ENCODE measurements around the gene CMTM1.

CMTM1 gene

GRCh38 chr16:66525396-66526180 lies 40.7 kb upstream of the CMTM1 start:
- Mint-ChIP-seq H3K36me3 (ENCODE audit: low read depth) (no peaks in the 10 kb centered on the region), H3K4me3 (no peak overlapping the region), H3K27ac (peak overlapping the region; percentile 4), H3K9me3 (no peaks in the 10 kb centered on the region), H3K4me1 (peaks cover 68% of the 10 kb centered on the region), H3K27me3 (peaks cover 2% of the 10 kb centered on the region)
- DNase-seq (no peak), ATAC-seq (no peak)

GRCh38 chr16:66528294-66528693 lies 37.9 kb upstream of the CMTM1 start:
- no peaks in the 10 kb centered on the region for H3K9me3 Mint-ChIP-seq
- H3K4me1 Mint-ChIP-seq = peaks cover 41% of the 10 kb centered on the region
- no peak for ATAC-seq

GRCh38 chr16:66529475-66529874 lies 36.8 kb upstream of the CMTM1 start:
- Mint-ChIP-seq H3K36me3 (ENCODE audit: low read depth) (no peaks in the 10 kb centered on the region), H3K4me1 (peaks cover 29% of the 10 kb centered on the region), H3K9me3 (no peaks in the 10 kb centered on the region), H3K4me3 (no peak overlapping the region), H3K27ac (no peak overlapping the region), H3K27me3 (no peaks in the 10 kb centered on the region)
- DNase-seq = no peak
- no peak for ATAC-seq

More at GRCh38 chr16:66528294-66528693, 37.9 kb upstream of the CMTM1 start:
- Mint-ChIP-seq H3K4me3 (no peak overlapping the region), H3K27ac (no peak overlapping the region), H3K27me3 (no peaks in the 10 kb centered on the region), H3K36me3 (ENCODE audit: low read depth) (no peaks in the 10 kb centered on the region)
- DNase-seq = no peak

- Mint-ChIP-seq H3K36me3 (ENCODE audit: low read depth) (no peaks in the 10 kb centered on the region), H3K9me3 (no peaks in the 10 kb centered on the region), H3K27ac (no peak overlapping the region), H3K4me3 (no peak overlapping the region), H3K4me1 (peaks cover 13% of the 10 kb centered on the region), H3K27me3 (no peaks in the 10 kb centered on the region)
- ATAC-seq (no peak), DNase-seq (no peak)
Measured at GRCh38 chr16:66534376-66534799, 31.9 kb upstream of the CMTM1 start.

- peaks cover 14% of the 10 kb centered on the region for H3K4me1 Mint-ChIP-seq
- H3K4me3 Mint-ChIP-seq = no peak overlapping the region
- H3K27ac Mint-ChIP-seq = no peak overlapping the region
- no peaks in the 10 kb centered on the region for H3K36me3 Mint-ChIP-seq (ENCODE audit: low read depth)
- H3K9me3 Mint-ChIP-seq = no peaks in the 10 kb centered on the region
- H3K27me3 Mint-ChIP-seq = no peaks in the 10 kb centered on the region
- ATAC-seq (no peak), DNase-seq (no peak)
Measured at GRCh38 chr16:66536525-66536924, 29.7 kb upstream of the CMTM1 start.

- Mint-ChIP-seq H3K4me3 (no peak overlapping the region), H3K27ac (no peak overlapping the region), H3K27me3 (no peaks in the 10 kb centered on the region), H3K36me3 (ENCODE audit: low read depth) (no peaks in the 10 kb centered on the region), H3K9me3 (no peaks in the 10 kb centered on the region), H3K4me1 (peaks cover 14% of the 10 kb centered on the region)
- DNase-seq (no peak), ATAC-seq (no peak)
Measured at GRCh38 chr16:66537236-66537635, 29.0 kb upstream of the CMTM1 start.

- Mint-ChIP-seq H3K27ac (no peak overlapping the region), H3K4me1 (peaks cover 15% of the 10 kb centered on the region), H3K9me3 (no peaks in the 10 kb centered on the region), H3K4me3 (no peak overlapping the region), H3K27me3 (no peaks in the 10 kb centered on the region), H3K36me3 (ENCODE audit: low read depth) (no peaks in the 10 kb centered on the region)
- DNase-seq (no peak), ATAC-seq (no peak)
Measured at GRCh38 chr16:66538910-66539309, 27.3 kb upstream of the CMTM1 start.

- no peak for ATAC-seq
- no peak for DNase-seq
- H3K27me3 Mint-ChIP-seq = no peaks in the 10 kb centered on the region
- H3K36me3 Mint-ChIP-seq (ENCODE audit: low read depth) = no peaks in the 10 kb centered on the region
- H3K4me3 Mint-ChIP-seq = no peak overlapping the region
- H3K9me3 Mint-ChIP-seq = no peaks in the 10 kb centered on the region
- peaks cover 24% of the 10 kb centered on the region for H3K4me1 Mint-ChIP-seq
- H3K27ac Mint-ChIP-seq = no peak overlapping the region
Measured at GRCh38 chr16:66539623-66540469, 26.4 kb upstream of the CMTM1 start.

GRCh38 chr16:66541388-66542355 lies 24.6 kb upstream of the CMTM1 start:
- no peak for DNase-seq
- H3K4me3 Mint-ChIP-seq = no peak overlapping the region
- peaks cover 32% of the 10 kb centered on the region for H3K4me1 Mint-ChIP-seq
- H3K36me3 Mint-ChIP-seq (ENCODE audit: low read depth) = no peaks in the 10 kb centered on the region
- no peak for ATAC-seq
- no peaks in the 10 kb centered on the region for H3K9me3 Mint-ChIP-seq
- H3K27me3 Mint-ChIP-seq = no peaks in the 10 kb centered on the region
- H3K27ac Mint-ChIP-seq = no peak overlapping the region

GRCh38 chr16:66542396-66542795 lies 23.8 kb upstream of the CMTM1 start:
- no peak overlapping the region for H3K4me3 Mint-ChIP-seq
- no peak overlapping the region for H3K27ac Mint-ChIP-seq
- DNase-seq = no peak
- no peaks in the 10 kb centered on the region for H3K9me3 Mint-ChIP-seq
- H3K27me3 Mint-ChIP-seq = no peaks in the 10 kb centered on the region
- peaks cover 36% of the 10 kb centered on the region for H3K4me1 Mint-ChIP-seq
- no peaks in the 10 kb centered on the region for H3K36me3 Mint-ChIP-seq (ENCODE audit: low read depth)
- no peak for ATAC-seq

GRCh38 chr16:66543541-66543940 lies 22.7 kb upstream of the CMTM1 start:
- DNase-seq = no peak
- Mint-ChIP-seq H3K27ac (peak overlapping the region; percentile 59), H3K4me1 (peaks cover 43% of the 10 kb centered on the region), H3K27me3 (no peaks in the 10 kb centered on the region), H3K9me3 (no peaks in the 10 kb centered on the region), H3K36me3 (ENCODE audit: low read depth) (no peaks in the 10 kb centered on the region), H3K4me3 (no peak overlapping the region)
- ATAC-seq = no peak

GRCh38 chr16:66544016-66544757 lies 22.1 kb upstream of the CMTM1 start:
- H3K4me1 Mint-ChIP-seq = peaks cover 46% of the 10 kb centered on the region
- H3K4me3 Mint-ChIP-seq = no peak overlapping the region
- ATAC-seq = no peak
- no peak for DNase-seq
- H3K27ac Mint-ChIP-seq = peak overlapping the region; percentile 59
- no peaks in the 10 kb centered on the region for H3K9me3 Mint-ChIP-seq
- H3K27me3 Mint-ChIP-seq = no peaks in the 10 kb centered on the region
- no peaks in the 10 kb centered on the region for H3K36me3 Mint-ChIP-seq (ENCODE audit: low read depth)

- Mint-ChIP-seq H3K27me3 (peaks cover under 1% of the 10 kb centered on the region), H3K27ac (no peak overlapping the region), H3K4me1 (peaks cover 56% of the 10 kb centered on the region), H3K4me3 (no peak overlapping the region), H3K36me3 (ENCODE audit: low read depth) (peaks cover under 1% of the 10 kb centered on the region), H3K9me3 (no peaks in the 10 kb centered on the region)
- no peak for DNase-seq
- ATAC-seq = no peak
Measured at GRCh38 chr16:66547101-66547989, 18.9 kb upstream of the CMTM1 start.

All from activated naive CD8-positive, alpha-beta T cell treated with anti-CD3 and anti-CD28 coated beads, Interleukin-2, amount 50 U/mL, for 24 hours (primary cell).